Activated T-helper 1 cell treated with anti-CD3 and anti-CD28 coated beads, Interleukin-12 subunit alpha, Interleukin-12 subunit beta, Interleukin-2, Interleukin-4 antibody, amounts not matched to agents 30 ng/mL and 10 ng/mL and 1 ng/mL, durations not matched to agents 14 hours and 24 hours and 36 hours (primary cell): ENCODE data around the gene TGM3. TPM values are rescaled to one million over a fixed set of nuclear protein-coding genes. Genes with fewer than 3 reads are reported as not detected.
"Not testable (repeated sequence)": the region's sequence is repeated elsewhere in the genome, so short reads cannot be mapped to it uniquely, and the experiment has no call there.

ENCODE experiments used
- DNase-seq: peaks from one replicate; pipeline ENCODE4 v3.0.0; 2021; ENCODE audit warnings: low spot score
- H3K27ac Mint-ChIP-seq: one replicate; pipeline ENCODE4 v1.8.0; 2021; ENCODE audit warnings: mild to moderate bottlenecking, mixed read lengths
- H3K27me3 Mint-ChIP-seq: one replicate; pipeline ENCODE4 v1.8.0; 2022; ENCODE audit warnings: mild to moderate bottlenecking, moderate library complexity, mixed read lengths; ENCODE audit not compliant: insufficient read depth
- H3K36me3 Mint-ChIP-seq: one replicate; pipeline ENCODE4 v1.8.0; 2021; ENCODE audit warnings: low read depth, mixed read lengths
- H3K4me1 Mint-ChIP-seq: one replicate; pipeline ENCODE4 v1.8.0; 2021; ENCODE audit warnings: low read depth, mixed read lengths
- H3K4me3 Mint-ChIP-seq: one replicate; pipeline ENCODE4 v1.8.0; 2021; ENCODE audit warnings: mild to moderate bottlenecking, moderate library complexity, mixed read lengths
- H3K9me3 Mint-ChIP-seq: one replicate; pipeline ENCODE4 v1.8.0; 2021; ENCODE audit warnings: mixed read lengths
- intact Hi-C: fragments of 100-400 bp; cut with micrococcal nuclease; formaldehyde crosslinking; loops from one replicate; pipeline ENCODE4 v1.15.1; 2024
- total RNA-seq: library from RNA; stranded (reverse); gene quantifications from 2 replicates; pipeline ENCODE4 v1.2.3, GENCODE V29; 2022

The TGM3 gene
- total RNA-seq, 1 donor from 2014 or later, result not detected

GRCh38 chr20:2264118-2264517 is 31.7 kb upstream of the TGM3 start:
- no peaks in the 10 kb centered on the region for H3K4me1 Mint-ChIP-seq
- H3K4me3 Mint-ChIP-seq, result no peak overlapping the region
- H3K36me3 Mint-ChIP-seq, result no peaks in the 10 kb centered on the region
- intact Hi-C loops, result no loop called here
- H3K9me3 Mint-ChIP-seq, result no peaks in the 10 kb centered on the region
- no peak overlapping the region for H3K27ac Mint-ChIP-seq
- peaks cover 18% of the 10 kb centered on the region for H3K27me3 Mint-ChIP-seq
- DNase-seq, result no peak

DNA sequence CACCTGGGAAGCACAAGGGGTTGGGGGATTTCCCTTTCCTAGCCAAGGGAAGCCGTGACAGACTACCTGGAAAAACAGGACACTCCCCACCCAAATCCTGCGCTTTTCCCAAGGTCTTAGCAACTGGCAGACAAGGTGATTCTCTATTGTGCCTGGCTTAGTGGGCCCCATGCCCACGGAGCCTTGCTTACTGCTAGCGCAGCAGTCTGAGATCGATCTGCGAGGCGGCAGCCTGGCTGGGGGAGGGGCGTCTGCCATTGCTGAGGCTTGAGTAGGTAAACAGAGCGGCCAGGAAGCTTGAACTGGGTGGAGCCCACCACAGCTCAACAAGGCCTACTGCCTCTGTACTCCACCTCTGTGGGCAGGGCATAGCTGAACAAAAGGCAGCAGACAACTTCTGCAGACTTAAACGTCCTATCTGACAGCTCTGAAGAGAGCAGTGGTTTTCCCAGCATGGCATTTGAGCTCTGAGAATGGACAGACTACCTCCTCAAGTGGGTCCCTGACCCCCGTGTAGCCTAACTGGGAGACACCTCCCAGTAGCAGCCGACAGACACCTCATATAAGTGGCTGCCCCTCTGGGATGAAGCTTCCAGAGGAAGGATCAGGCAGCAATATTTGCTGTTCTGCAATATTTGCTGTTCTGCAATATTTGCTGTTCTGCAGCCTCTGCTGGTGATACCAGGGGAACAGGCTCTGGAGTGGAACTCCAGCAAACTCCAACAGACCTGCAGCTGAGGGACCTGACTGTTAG is 31.0 kb upstream of the TGM3 start:
- H3K9me3 Mint-ChIP-seq, H3K4me1 Mint-ChIP-seq, DNase-seq, H3K27ac Mint-ChIP-seq, H3K36me3 Mint-ChIP-seq, H3K4me3 Mint-ChIP-seq, intact Hi-C loops: not testable (repeated sequence)
- peaks cover 18% of the 10 kb centered on the region for H3K27me3 Mint-ChIP-seq

DNA sequence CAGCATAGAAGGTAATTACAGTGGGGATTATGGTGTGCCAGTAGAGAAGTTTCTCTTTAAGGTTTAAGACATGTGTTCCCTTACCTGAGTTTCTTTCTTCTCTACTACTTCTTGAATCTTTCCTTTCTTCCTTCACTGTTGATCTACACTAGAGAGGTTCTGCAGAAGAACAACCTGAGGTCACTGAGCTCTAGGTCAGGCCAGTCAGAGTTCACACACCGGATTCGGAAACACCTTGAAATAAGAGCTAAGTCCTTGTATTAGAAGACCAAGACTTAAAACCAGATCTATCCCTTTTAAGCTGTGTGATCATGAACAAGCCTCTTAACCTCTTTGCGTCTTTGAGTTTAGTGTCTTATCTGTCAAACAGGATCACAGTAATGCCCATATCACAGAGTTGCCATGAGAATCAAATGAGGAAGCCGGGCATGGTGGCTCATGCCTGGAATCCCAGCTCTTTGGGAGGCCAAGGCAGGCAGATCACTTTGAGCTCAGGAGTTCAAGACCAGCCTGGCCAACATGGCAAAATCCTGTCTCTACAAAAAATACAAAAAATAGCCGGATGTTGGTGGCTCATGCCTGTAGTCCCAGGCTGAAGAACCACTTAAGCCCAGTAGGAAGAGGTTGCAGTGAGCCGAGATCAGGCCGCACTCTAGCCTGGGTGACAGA is 22.0 kb upstream of the TGM3 start:
- Mint-ChIP-seq H3K27ac (no peak overlapping the region), H3K36me3 (no peaks in the 10 kb centered on the region), H3K4me1 (no peaks in the 10 kb centered on the region), H3K4me3 (no peak overlapping the region), H3K9me3 (no peaks in the 10 kb centered on the region), H3K27me3 (peaks cover 15% of the 10 kb centered on the region)
- intact Hi-C loops, result no loop called here
- DNase-seq, result no peak

- H3K4me3 Mint-ChIP-seq, result no peak overlapping the region
- DNase-seq, result no peak
- H3K36me3 Mint-ChIP-seq, result no peaks in the 10 kb centered on the region
- intact Hi-C loops, result no loop called here
- H3K4me1 Mint-ChIP-seq, result no peaks in the 10 kb centered on the region
- H3K27ac Mint-ChIP-seq, result no peak overlapping the region
- H3K27me3 Mint-ChIP-seq, result peaks cover 17% of the 10 kb centered on the region
- no peaks in the 10 kb centered on the region for H3K9me3 Mint-ChIP-seq
Measured at GRCh38 chr20:2276015-2276414, 19.8 kb upstream of the TGM3 start.

DNA sequence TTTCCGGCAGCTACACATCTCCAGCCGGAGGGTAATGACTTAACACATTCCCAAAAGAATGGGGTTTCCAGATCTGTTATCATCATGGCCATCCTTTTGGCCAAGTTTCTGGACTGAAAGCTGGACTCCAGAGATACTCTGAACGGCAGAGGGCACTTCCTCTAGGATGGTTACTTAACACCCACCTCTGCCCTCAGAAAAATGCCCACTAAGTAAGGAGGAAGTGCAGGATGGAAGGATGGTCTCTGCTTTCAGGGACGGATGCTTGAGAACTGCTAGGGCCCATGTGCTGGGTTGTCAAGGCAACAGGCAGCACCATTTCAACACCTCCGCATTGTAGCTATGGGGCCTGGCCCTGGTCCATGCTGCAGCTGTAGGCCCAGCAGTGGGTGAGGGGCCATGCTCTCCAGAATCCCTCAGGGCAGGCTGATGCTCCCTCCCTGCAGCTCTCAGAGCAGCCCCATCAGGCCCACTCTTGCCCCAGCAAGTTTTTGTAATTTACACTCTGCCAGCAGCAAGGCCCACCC is 16.5 kb upstream of the TGM3 start:
- no peak overlapping the region for H3K4me3 Mint-ChIP-seq
- H3K27me3 Mint-ChIP-seq, result peaks cover 14% of the 10 kb centered on the region
- H3K9me3 Mint-ChIP-seq, result no peaks in the 10 kb centered on the region
- H3K27ac Mint-ChIP-seq, result no peak overlapping the region
- no peak for DNase-seq
- intact Hi-C loops, result no loop called here
- H3K36me3 Mint-ChIP-seq, result no peaks in the 10 kb centered on the region
- no peaks in the 10 kb centered on the region for H3K4me1 Mint-ChIP-seq

- no peak overlapping the region for H3K4me3 Mint-ChIP-seq
- H3K4me1 Mint-ChIP-seq, result no peaks in the 10 kb centered on the region
- no peak overlapping the region for H3K27ac Mint-ChIP-seq
- intact Hi-C loops, result no loop called here
- DNase-seq, result no peak
- H3K27me3 Mint-ChIP-seq, result peaks cover 14% of the 10 kb centered on the region
- no peaks in the 10 kb centered on the region for H3K9me3 Mint-ChIP-seq
- H3K36me3 Mint-ChIP-seq, result no peaks in the 10 kb centered on the region
Measured at GRCh38 chr20:2280082-2280481, 15.7 kb upstream of the TGM3 start.

GRCh38 chr20:2281563-2281962 is 14.2 kb upstream of the TGM3 start:
- H3K9me3 Mint-ChIP-seq, result no peaks in the 10 kb centered on the region
- H3K36me3 Mint-ChIP-seq, result no peaks in the 10 kb centered on the region
- no peak overlapping the region for H3K27ac Mint-ChIP-seq
- DNase-seq, result no peak
- intact Hi-C loops, result no loop called here
- H3K27me3 Mint-ChIP-seq, result peaks cover 10% of the 10 kb centered on the region
- H3K4me1 Mint-ChIP-seq, result no peaks in the 10 kb centered on the region
- H3K4me3 Mint-ChIP-seq, result no peak overlapping the region

DNA sequence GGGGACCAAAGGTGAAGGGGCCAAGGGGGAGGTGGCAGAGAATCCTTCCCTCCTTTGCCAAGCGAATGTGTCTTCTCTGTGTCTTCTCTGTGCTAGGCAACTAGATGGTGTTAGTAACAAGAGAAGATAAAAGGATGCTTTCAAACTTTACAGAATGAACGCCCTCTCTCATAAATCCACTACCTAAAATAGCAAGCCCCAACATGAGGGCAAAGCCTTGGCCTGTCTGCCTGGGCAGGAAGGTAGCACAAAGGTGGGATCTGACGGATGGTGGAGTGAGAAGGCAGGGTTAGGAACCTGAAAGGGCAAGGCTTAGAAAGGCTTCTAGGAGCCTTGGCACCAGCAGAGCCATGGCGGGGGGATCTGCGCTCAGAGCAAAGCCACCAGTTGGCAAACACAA is 13.6 kb upstream of the TGM3 start:
- DNase-seq, result no peak
- H3K9me3 Mint-ChIP-seq, result no peaks in the 10 kb centered on the region
- no peaks in the 10 kb centered on the region for H3K4me1 Mint-ChIP-seq
- H3K36me3 Mint-ChIP-seq, result no peaks in the 10 kb centered on the region
- no peak overlapping the region for H3K4me3 Mint-ChIP-seq
- intact Hi-C loops, result no loop called here
- H3K27me3 Mint-ChIP-seq, result peaks cover 7% of the 10 kb centered on the region
- H3K27ac Mint-ChIP-seq, result no peak overlapping the region

- peaks cover 6% of the 10 kb centered on the region for H3K27me3 Mint-ChIP-seq
- no peaks in the 10 kb centered on the region for H3K9me3 Mint-ChIP-seq
- H3K36me3 Mint-ChIP-seq, result no peaks in the 10 kb centered on the region
- no peak for DNase-seq
- no peaks in the 10 kb centered on the region for H3K4me1 Mint-ChIP-seq
- H3K27ac Mint-ChIP-seq, result no peak overlapping the region
- intact Hi-C loops, result no loop called here
- no peak overlapping the region for H3K4me3 Mint-ChIP-seq
Measured at GRCh38 chr20:2283706-2284423, 11.9 kb upstream of the TGM3 start.

DNA sequence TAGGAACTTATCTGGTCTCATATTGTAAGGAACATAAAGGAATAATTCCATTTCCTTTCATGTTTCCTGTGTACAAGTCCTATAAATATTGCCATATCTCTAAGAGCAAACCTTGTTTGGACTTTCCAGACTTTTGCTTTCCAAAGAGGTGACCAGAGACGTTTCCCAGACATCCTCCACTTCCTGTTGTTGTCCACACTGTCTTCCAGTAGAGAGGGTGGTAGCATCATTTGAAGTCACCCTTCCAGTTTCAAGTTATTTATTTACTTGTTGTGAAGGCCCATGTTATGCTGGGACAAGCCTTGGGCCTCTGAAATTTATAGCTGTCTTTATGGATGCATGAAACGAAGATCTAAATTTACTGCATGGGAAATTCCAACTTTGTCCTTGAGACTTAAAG is 10.6 kb upstream of the TGM3 start:
- intact Hi-C loops, result no loop called here
- Mint-ChIP-seq H3K27ac (no peak overlapping the region), H3K27me3 (peaks cover 4% of the 10 kb centered on the region), H3K36me3 (no peaks in the 10 kb centered on the region), H3K9me3 (no peaks in the 10 kb centered on the region), H3K4me3 (no peak overlapping the region), H3K4me1 (no peaks in the 10 kb centered on the region)
- no peak for DNase-seq

DNA sequence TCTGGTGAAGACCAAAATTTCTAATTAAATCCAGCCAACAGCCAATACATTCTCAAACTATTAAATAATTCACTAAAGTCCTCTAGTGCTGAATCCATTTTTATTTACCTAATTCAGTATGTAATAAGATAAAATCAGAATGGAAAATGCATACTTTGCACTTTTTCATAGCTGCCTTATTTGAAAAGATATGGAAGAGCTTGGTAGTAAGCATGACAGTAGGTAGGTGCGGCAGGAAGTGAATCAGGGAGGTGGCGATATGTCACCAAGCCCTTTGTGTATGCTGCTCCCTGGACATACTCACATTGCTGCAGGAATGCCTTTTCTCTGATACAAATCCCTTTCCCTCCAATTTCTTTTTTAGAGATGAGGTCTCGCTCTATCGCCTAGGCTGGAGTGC is 10.2 kb upstream of the TGM3 start:
- no peak overlapping the region for H3K27ac Mint-ChIP-seq
- no peaks in the 10 kb centered on the region for H3K4me1 Mint-ChIP-seq

GRCh38 chr20:2287504-2287903 is 8.3 kb upstream of the TGM3 start:
- Mint-ChIP-seq H3K4me1 (no peaks in the 10 kb centered on the region), H3K27ac (no peak overlapping the region), H3K27me3 (peaks cover 4% of the 10 kb centered on the region), H3K36me3 (no peaks in the 10 kb centered on the region), H3K4me3 (no peak overlapping the region), H3K9me3 (no peaks in the 10 kb centered on the region)
- intact Hi-C loops, result no loop called here
- DNase-seq, result no peak

More for the DNA sequence above, 10.2 kb upstream of the TGM3 start:
- Mint-ChIP-seq H3K4me3 (no peak overlapping the region), H3K9me3 (no peaks in the 10 kb centered on the region), H3K27me3 (peaks cover 4% of the 10 kb centered on the region), H3K36me3 (no peaks in the 10 kb centered on the region)
- no peak for DNase-seq
- intact Hi-C loops, result no loop called here

- H3K36me3 Mint-ChIP-seq, result no peaks in the 10 kb centered on the region
- no peaks in the 10 kb centered on the region for H3K9me3 Mint-ChIP-seq
- intact Hi-C loops, result no loop called here
- no peaks in the 10 kb centered on the region for H3K4me1 Mint-ChIP-seq
- peaks cover 1% of the 10 kb centered on the region for H3K27me3 Mint-ChIP-seq
- H3K4me3 Mint-ChIP-seq, result no peak overlapping the region
- DNase-seq, result no peak
- no peak overlapping the region for H3K27ac Mint-ChIP-seq
Measured at GRCh38 chr20:2289475-2289874, 6.3 kb upstream of the TGM3 start.
